GM04503 (cell line): ENCODE results near the gene CHD1L.
"Not testable (repeated sequence)": the region's sequence is repeated elsewhere in the genome, so short reads cannot be mapped to it uniquely, and the experiment has no call there.

Experiments used
- DNase-seq: peaks from one replicate; pipeline ENCODE4 v3.0.0-alpha.2; 2012; ENCODE audit warnings: low read depth

CHD1L gene

GRCh38 chr1:147233903-147234302, 8.6 kb upstream of the CHD1L start:
- not testable (repeated sequence) for DNase-seq

- no peak for DNase-seq
Measured at GRCh38 chr1:147235822-147236221, 6.7 kb upstream of the CHD1L start.

GRCh38 chr1:147236448-147236847, 6.0 kb upstream of the CHD1L start:
- no peak for DNase-seq

- DNase-seq, result no peak
Measured at GRCh38 chr1:147236959-147237791, 5.3 kb upstream of the CHD1L start.

GRCh38 chr1:147238053-147238902, 4.2 kb upstream of the CHD1L start:
- no peak for DNase-seq

GRCh38 chr1:147238925-147239820, 3.3 kb upstream of the CHD1L start:
- DNase-seq, result no peak

GRCh38 chr1:147240131-147240721, 2.3 kb upstream of the CHD1L start:
- not testable (repeated sequence) for DNase-seq

- no peak for DNase-seq
Measured at GRCh38 chr1:147241934-147242448, 493 bp upstream of the CHD1L start.

- no peak for DNase-seq
Measured at GRCh38 chr1:147243228-147243685, 773 bp downstream of the CHD1L start.

GRCh38 chr1:147243841-147244240, 1.4 kb downstream of the CHD1L start:
- DNase-seq, result no peak

- no peak for DNase-seq
Measured at GRCh38 chr1:147245129-147245528, 2.6 kb downstream of the CHD1L start.

- no peak for DNase-seq
Measured at GRCh38 chr1:147245586-147246021, 3.1 kb downstream of the CHD1L start.

GRCh38 chr1:147246044-147246690, 3.7 kb downstream of the CHD1L start:
- DNase-seq, result no peak

GRCh38 chr1:147246910-147247655, 4.6 kb downstream of the CHD1L start:
- no peak for DNase-seq

GRCh38 chr1:147247656-147248238, 5.3 kb downstream of the CHD1L start:
- no peak for DNase-seq

GRCh38 chr1:147252540-147252939, 10.1 kb downstream of the CHD1L start:
- no peak for DNase-seq

GRCh38 chr1:147260956-147261355, 18.5 kb downstream of the CHD1L start:
- DNase-seq, result no peak

- peak; percentile 47 for DNase-seq
Measured at GRCh38 chr1:147264158-147264768, 21.8 kb downstream of the CHD1L start.

GRCh38 chr1:147266381-147266780, 23.9 kb downstream of the CHD1L start:
- no peak for DNase-seq
